GM23338 (cell line): ENCODE measurements around the gene CCDC187. TPM values are rescaled to one million over a fixed set of nuclear protein-coding genes. Genes with fewer than 3 reads are reported as not detected.

Experiments
- ATAC-seq: fragments of 200-7000 bp; cut with Tn5 transposase; 3 replicates; pipeline ENCODE4 v1.9.1; 2020
- DNase-seq: peaks from one replicate; pipeline ENCODE4 v3.0.0-alpha.2; 2015; ENCODE audit warnings: low spot score
- H2AFZ ChIP-seq: fragments of 200-600 bp; sonication (generic); 2 replicates; pipeline ENCODE4 v1.8.0; 2016; ENCODE audit warnings: antibody characterized with exemption, mild to moderate bottlenecking, moderate library complexity
- H3F3A ChIP-seq: fragments of 200-600 bp; sonication (generic); replicated peaks from 2 replicates; pipeline ENCODE4 v1.8.0; 2017; ENCODE audit warnings: antibody characterized with exemption, mixed run types, low read depth
- H3K27ac ChIP-seq: fragments of 200-600 bp; sonication (generic); 2 replicates; pipeline ENCODE4 v1.6.1; 2016; ENCODE audit warnings: low read depth
- H3K27me3 ChIP-seq: fragments of 200-600 bp; sonication (generic); 2 replicates; pipeline ENCODE4 v1.8.0; 2016; ENCODE audit warnings: mild to moderate bottlenecking, mixed run types, moderate library complexity; ENCODE audit not compliant: insufficient read depth
- H3K36me3 ChIP-seq: fragments of 200-600 bp; sonication (generic); 2 replicates; pipeline ENCODE4 v1.8.0; 2016; ENCODE audit warnings: mild to moderate bottlenecking; ENCODE audit not compliant: insufficient read depth
- H3K4me1 ChIP-seq: fragments of 200-600 bp; sonication (generic); 2 replicates; pipeline ENCODE4 v1.8.0; 2016; ENCODE audit warnings: mild to moderate bottlenecking, moderate library complexity; ENCODE audit not compliant: insufficient read depth
- H3K4me2 ChIP-seq: fragments of 200-600 bp; sonication (generic); 2 replicates; pipeline ENCODE4 v1.7.1; 2017; ENCODE audit warnings: mixed run types
- H3K4me3 ChIP-seq: fragments of 200-600 bp; sonication (generic); 2 replicates; pipeline ENCODE4 v1.6.1; 2016; ENCODE audit warnings: mixed run types
- H3K79me2 ChIP-seq: fragments of 200-600 bp; sonication (generic); replicated peaks from 2 replicates; pipeline ENCODE4 v1.8.0; 2017; ENCODE audit warnings: mild to moderate bottlenecking; ENCODE audit not compliant: insufficient read depth
- H3K9me2 ChIP-seq: fragments of 200-600 bp; sonication (generic); 2 replicates; pipeline ENCODE4 v1.8.0; 2017; ENCODE audit not compliant: insufficient read depth
- H4K20me1 ChIP-seq: fragments of 200-600 bp; sonication (generic); replicated peaks from 2 replicates; pipeline ENCODE4 v1.8.0; 2017; ENCODE audit warnings: mild to moderate bottlenecking; ENCODE audit not compliant: insufficient read depth
- H3K27ac Mint-ChIP-seq: 2 replicates; pipeline ENCODE4 v1.8.0; 2020; ENCODE audit warnings: inconsistent platforms, mild to moderate bottlenecking, moderate library complexity, mixed read lengths
- H3K27me3 Mint-ChIP-seq: 3 replicates; pipeline ENCODE4 v1.8.0; 2022; ENCODE audit warnings: low read depth, mild to moderate bottlenecking, moderate library complexity, mixed read lengths, inconsistent platforms; ENCODE audit not compliant: insufficient read depth, poor library complexity
- H3K36me3 Mint-ChIP-seq: 3 replicates; pipeline ENCODE4 v1.8.0; 2021; ENCODE audit warnings: low read depth, mild to moderate bottlenecking, inconsistent platforms, moderate library complexity, mixed read lengths
- H3K4me1 Mint-ChIP-seq: 3 replicates; pipeline ENCODE4 v1.8.0; 2020; ENCODE audit warnings: mild to moderate bottlenecking, inconsistent platforms, mixed read lengths
- H3K4me3 Mint-ChIP-seq: 3 replicates; pipeline ENCODE4 v1.8.0; 2021; ENCODE audit warnings: moderate library complexity, mild to moderate bottlenecking, inconsistent platforms, mixed read lengths
- H3K9me3 Mint-ChIP-seq: 3 replicates; pipeline ENCODE4 v1.8.0; 2020; ENCODE audit warnings: moderate library complexity, mild to moderate bottlenecking, inconsistent platforms, mixed read lengths
- CREB1 ChIP-seq: fragments of 250-450 bp; sonication (Bioruptor Pico); IDR thresholded peaks from 2 replicates; pipeline ENCODE4 v1.5.0; 2020; ENCODE audit warnings: low read depth, mild to moderate bottlenecking, moderate library complexity
- EZH2 ChIP-seq: fragments of 200-600 bp; sonication (generic); IDR thresholded peaks from one replicate; pipeline ENCODE4 v1.8.0; 2017; ENCODE audit warnings: antibody characterized with exemption, mild to moderate bottlenecking, low read depth; ENCODE audit not compliant: unreplicated experiment
- EZH2phosphoT487 ChIP-seq: fragments of 200-600 bp; sonication (generic); IDR thresholded peaks from one replicate; pipeline ENCODE4 v1.8.1; 2018; ENCODE audit warnings: antibody characterized with exemption; ENCODE audit not compliant: unreplicated experiment
- JUNB ChIP-seq: IDR thresholded peaks from one replicate; pipeline ENCODE4 v1.6.1; 2016; ENCODE audit warnings: antibody characterized with exemption; ENCODE audit not compliant: unreplicated experiment
- POLR2AphosphoS5 ChIP-seq: IDR thresholded peaks from 2 replicates; pipeline ENCODE4 v1.6.1; 2016; ENCODE audit warnings: antibody characterized with exemption, low read depth
- polyA plus RNA-seq: library from polyadenylated mRNA; unstranded; fragments of >200 nt; fragmentation: Nextera tagmentation; extraction: Ambion mirVana; gene quantifications from 2 replicates; pipeline ENCODE4 v1.2.1, GENCODE V29; 2016
- total RNA-seq: library from RNA; depleted of rRNA; stranded (reverse); fragments of >200 nt; shearing (Covaris generic); gene quantifications from 2 replicates; pipeline ENCODE4 v1.2.3, GENCODE V29; 2014
- TF ChIP-seq, protein P1 (sequence below): fragments of 250-450 bp; sonication (Bioruptor Pico); IDR thresholded peaks from 2 replicates; pipeline ENCODE4 v1.5.0; 2020; ENCODE audit warnings: mild to moderate bottlenecking, moderate library complexity
- TF ChIP-seq, protein P2 (sequence below): IDR thresholded peaks from 2 replicates; pipeline ENCODE4 v1.6.1; 2016; ENCODE audit warnings: antibody characterized with exemption

CCDC187 gene
- total and polyA plus RNA-seq, 2 experiments from 2014 or later = 0.14 TPM; not detected in 1

GRCh38 chr9:136279471-136279870 is 24.4 kb downstream of the CCDC187 start (continued):
- TF ChIP-seq, protein P1, sequence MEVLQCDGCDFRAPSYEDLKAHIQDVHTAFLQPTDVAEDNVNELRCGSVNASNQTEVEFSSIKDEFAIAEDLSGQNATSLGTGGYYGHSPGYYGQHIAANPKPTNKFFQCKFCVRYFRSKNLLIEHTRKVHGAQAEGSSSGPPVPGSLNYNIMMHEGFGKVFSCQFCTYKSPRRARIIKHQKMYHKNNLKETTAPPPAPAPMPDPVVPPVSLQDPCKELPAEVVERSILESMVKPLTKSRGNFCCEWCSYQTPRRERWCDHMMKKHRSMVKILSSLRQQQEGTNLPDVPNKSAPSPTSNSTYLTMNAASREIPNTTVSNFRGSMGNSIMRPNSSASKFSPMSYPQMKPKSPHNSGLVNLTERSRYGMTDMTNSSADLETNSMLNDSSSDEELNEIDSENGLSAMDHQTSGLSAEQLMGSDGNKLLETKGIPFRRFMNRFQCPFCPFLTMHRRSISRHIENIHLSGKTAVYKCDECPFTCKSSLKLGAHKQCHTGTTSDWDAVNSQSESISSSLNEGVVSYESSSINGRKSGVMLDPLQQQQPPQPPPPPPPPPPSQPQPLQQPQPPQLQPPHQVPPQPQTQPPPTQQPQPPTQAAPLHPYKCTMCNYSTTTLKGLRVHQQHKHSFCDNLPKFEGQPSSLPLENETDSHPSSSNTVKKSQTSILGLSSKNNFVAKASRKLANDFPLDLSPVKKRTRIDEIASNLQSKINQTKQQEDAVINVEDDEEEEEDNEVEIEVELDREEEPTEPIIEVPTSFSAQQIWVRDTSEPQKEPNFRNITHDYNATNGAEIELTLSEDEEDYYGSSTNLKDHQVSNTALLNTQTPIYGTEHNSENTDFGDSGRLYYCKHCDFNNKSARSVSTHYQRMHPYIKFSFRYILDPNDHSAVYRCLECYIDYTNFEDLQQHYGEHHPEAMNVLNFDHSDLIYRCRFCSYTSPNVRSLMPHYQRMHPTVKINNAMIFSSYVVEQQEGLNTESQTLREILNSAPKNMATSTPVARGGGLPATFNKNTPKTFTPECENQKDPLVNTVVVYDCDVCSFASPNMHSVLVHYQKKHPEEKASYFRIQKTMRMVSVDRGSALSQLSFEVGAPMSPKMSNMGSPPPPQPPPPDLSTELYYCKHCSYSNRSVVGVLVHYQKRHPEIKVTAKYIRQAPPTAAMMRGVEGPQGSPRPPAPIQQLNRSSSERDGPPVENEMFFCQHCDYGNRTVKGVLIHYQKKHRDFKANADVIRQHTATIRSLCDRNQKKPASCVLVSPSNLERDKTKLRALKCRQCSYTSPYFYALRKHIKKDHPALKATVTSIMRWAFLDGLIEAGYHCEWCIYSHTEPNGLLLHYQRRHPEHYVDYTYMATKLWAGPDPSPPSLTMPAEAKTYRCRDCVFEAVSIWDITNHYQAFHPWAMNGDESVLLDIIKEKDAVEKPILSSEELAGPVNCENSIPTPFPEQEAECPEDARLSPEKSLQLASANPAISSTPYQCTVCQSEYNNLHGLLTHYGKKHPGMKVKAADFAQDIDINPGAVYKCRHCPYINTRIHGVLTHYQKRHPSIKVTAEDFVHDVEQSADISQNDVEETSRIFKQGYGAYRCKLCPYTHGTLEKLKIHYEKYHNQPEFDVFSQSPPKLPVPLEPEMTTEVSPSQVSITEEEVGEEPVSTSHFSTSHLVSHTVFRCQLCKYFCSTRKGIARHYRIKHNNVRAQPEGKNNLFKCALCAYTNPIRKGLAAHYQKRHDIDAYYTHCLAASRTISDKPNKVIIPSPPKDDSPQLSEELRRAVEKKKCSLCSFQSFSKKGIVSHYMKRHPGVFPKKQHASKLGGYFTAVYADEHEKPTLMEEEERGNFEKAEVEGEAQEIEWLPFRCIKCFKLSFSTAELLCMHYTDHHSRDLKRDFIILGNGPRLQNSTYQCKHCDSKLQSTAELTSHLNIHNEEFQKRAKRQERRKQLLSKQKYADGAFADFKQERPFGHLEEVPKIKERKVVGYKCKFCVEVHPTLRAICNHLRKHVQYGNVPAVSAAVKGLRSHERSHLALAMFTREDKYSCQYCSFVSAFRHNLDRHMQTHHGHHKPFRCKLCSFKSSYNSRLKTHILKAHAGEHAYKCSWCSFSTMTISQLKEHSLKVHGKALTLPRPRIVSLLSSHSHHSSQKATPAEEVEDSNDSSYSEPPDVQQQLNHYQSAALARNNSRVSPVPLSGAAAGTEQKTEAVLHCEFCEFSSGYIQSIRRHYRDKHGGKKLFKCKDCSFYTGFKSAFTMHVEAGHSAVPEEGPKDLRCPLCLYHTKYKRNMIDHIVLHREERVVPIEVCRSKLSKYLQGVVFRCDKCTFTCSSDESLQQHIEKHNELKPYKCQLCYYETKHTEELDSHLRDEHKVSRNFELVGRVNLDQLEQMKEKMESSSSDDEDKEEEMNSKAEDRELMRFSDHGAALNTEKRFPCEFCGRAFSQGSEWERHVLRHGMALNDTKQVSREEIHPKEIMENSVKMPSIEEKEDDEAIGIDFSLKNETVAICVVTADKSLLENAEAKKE (CRISPR knock-in tag) = no peak

GRCh38 chr9:136278894-136279293 is 25.0 kb downstream of the CCDC187 start:
- H3K79me2 ChIP-seq = no peaks in the 10 kb centered on the region
- Mint-ChIP-seq H3K9me3 (peaks cover 3% of the 10 kb centered on the region; the same call in 1 of the 3 replicates), H3K4me3 (no peak overlapping the region), H3K27ac (no peak overlapping the region), H3K36me3 (no peaks in the 10 kb centered on the region), H3K4me1 (peaks cover 4% of the 10 kb centered on the region; the same call in 1 of the 3 replicates), H3K27me3 (peaks cover 7% of the 10 kb centered on the region)
- no peak for DNase-seq
- H3K4me2 ChIP-seq = no peak overlapping the region
- H4K20me1 ChIP-seq = no peaks in the 10 kb centered on the region
- no peaks in the 10 kb centered on the region for H3K4me1 ChIP-seq
- no peaks in the 10 kb centered on the region for H3F3A ChIP-seq
- H3K36me3 ChIP-seq = no peaks in the 10 kb centered on the region
- ATAC-seq = no peak
- H3K27me3 ChIP-seq = no peaks in the 10 kb centered on the region
- H3K4me3 ChIP-seq = no peak overlapping the region
- H3K9me2 ChIP-seq = no peaks in the 10 kb centered on the region
- H2AFZ ChIP-seq = no peak overlapping the region
- no peak overlapping the region for H3K27ac ChIP-seq
- TF ChIP-seq, protein P1 (CRISPR knock-in tag) = no peak
- TF ChIP-seq CREB1 (CRISPR knock-in tag) (no peak), POLR2AphosphoS5 (no peak), EZH2phosphoT487 (no peak), JUNB (no peak), EZH2 (no peak)
- TF ChIP-seq, protein P2, sequence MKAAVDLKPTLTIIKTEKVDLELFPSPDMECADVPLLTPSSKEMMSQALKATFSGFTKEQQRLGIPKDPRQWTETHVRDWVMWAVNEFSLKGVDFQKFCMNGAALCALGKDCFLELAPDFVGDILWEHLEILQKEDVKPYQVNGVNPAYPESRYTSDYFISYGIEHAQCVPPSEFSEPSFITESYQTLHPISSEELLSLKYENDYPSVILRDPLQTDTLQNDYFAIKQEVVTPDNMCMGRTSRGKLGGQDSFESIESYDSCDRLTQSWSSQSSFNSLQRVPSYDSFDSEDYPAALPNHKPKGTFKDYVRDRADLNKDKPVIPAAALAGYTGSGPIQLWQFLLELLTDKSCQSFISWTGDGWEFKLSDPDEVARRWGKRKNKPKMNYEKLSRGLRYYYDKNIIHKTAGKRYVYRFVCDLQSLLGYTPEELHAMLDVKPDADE = no peak
